ENCODE data around the gene SDK1. TPM values are rescaled to one million over a fixed set of nuclear protein-coding genes. Genes with fewer than 3 reads are reported as not detected.
"Not testable (repeated sequence)": the region's sequence is repeated elsewhere in the genome, so short reads cannot be mapped to it uniquely, and the experiment has no call there.

The SDK1 gene
- total and polyA plus RNA-seq, 8 donors = 1.6 to 11.2 (median 6.6) TPM

DNA sequence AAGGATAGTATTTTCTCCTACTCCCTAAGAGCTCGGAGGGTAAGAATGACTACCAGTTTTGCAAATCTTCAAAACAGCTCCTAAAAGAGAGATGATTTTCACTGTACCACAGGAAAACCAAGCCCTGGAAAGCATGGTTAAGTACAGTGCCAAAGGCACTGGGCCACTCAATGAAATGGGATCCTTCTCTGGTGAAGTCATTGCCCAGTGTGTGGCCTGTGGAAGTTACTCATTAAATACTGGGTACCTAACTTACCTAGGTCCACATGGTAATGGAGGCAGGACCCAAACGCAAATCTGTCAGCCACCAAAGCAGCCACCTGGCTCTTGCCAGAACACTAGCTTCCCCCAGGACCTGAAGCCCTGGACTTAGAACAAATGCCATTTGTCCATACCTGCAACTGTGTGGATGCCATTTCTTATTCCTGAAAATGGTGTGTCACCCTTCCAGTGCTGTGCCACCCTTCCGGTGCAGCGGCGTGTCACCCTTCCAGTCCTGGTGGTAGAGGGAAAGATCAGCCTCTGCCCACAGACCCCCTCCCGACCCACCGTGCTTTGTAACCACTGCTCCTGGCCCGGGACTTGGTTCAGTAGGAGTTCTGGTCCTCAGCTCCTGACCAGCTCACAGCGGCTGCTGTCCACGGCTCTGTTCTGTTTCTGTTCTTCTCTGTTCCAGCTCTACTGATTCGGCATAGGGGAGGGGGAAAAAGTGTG lies 659.2 kb downstream of the SDK1 start:
- WGBS, 5 donors = 89 to 93% (median 90%) methylated on average over 11 of the region's 11 CpGs

DNA sequence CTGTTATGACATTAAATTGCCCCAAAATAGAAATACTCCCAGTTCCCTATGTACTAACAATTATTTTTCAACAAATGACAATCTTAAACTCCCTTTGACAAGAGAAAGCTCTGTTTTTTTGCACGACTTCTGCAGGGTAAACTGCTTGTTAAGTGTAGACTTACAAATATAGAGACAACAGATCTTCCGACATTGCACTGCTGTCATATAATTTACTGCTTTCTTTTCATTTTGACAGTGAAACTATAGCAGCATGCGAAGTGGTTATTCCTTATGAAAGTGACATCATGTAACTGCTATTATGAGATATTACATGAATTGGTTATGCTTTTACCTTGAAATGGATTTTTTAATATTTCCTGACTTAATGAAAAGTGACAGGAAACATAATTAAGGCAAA lies 659.9 kb downstream of the SDK1 start:
- peaks cover 0 to 9% (median 2%) of the 10 kb centered on the region in 4 donors for H3K4me1 ChIP-seq
- H3K36me3 ChIP-seq = peaks cover 0 to 5% (median 2%) of the 10 kb centered on the region in 4 donors
- no peak for DNase-seq
- TF ChIP-seq EP300 (IDR thresholded peaks at IDR 0.05) (no peak), POLR2AphosphoS5 (IDR thresholded peaks at IDR 0.05) (no peak), POLR2A (IDR thresholded peaks at IDR 0.05) (no peak)
- TF ChIP-seq, protein P1, sequence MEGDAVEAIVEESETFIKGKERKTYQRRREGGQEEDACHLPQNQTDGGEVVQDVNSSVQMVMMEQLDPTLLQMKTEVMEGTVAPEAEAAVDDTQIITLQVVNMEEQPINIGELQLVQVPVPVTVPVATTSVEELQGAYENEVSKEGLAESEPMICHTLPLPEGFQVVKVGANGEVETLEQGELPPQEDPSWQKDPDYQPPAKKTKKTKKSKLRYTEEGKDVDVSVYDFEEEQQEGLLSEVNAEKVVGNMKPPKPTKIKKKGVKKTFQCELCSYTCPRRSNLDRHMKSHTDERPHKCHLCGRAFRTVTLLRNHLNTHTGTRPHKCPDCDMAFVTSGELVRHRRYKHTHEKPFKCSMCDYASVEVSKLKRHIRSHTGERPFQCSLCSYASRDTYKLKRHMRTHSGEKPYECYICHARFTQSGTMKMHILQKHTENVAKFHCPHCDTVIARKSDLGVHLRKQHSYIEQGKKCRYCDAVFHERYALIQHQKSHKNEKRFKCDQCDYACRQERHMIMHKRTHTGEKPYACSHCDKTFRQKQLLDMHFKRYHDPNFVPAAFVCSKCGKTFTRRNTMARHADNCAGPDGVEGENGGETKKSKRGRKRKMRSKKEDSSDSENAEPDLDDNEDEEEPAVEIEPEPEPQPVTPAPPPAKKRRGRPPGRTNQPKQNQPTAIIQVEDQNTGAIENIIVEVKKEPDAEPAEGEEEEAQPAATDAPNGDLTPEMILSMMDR (IDR thresholded peaks at IDR 0.05) = no peak
- H3K27me3 ChIP-seq = no peaks in the 10 kb centered on the region
- no peaks in the 10 kb centered on the region for H3K9me3 ChIP-seq
- no peak overlapping the region for H3K27ac ChIP-seq
- no peak overlapping the region for H3K4me3 ChIP-seq
- intact Hi-C loops (cut with DNase I; ENCODE audit: low total_unique reads) = no loop called here
- WGBS, 5 donors = 89 to 92% (median 90%) methylated on average over 3 of the region's 3 CpGs

More for the DNA sequence above, 659.2 kb downstream of the SDK1 start:
- no peaks in the 10 kb centered on the region for H3K9me3 ChIP-seq
- no peaks in the 10 kb centered on the region for H3K27me3 ChIP-seq
- no peak overlapping the region for H3K27ac ChIP-seq
- no peak overlapping the region for H3K4me3 ChIP-seq
- peaks cover 0 to 5% (median 2%) of the 10 kb centered on the region in 4 donors for H3K36me3 ChIP-seq
- peaks cover 0 to 9% (median 2%) of the 10 kb centered on the region in 4 donors for H3K4me1 ChIP-seq
- no peak for DNase-seq
- TF ChIP-seq EP300 (IDR thresholded peaks at IDR 0.05) (no peak), POLR2AphosphoS5 (IDR thresholded peaks at IDR 0.05) (no peak), POLR2A (IDR thresholded peaks at IDR 0.05) (no peak)
- TF ChIP-seq, protein P1 (IDR thresholded peaks at IDR 0.05) = no peak
- intact Hi-C loops (cut with DNase I; ENCODE audit: low total_unique reads) = no loop called here

DNA sequence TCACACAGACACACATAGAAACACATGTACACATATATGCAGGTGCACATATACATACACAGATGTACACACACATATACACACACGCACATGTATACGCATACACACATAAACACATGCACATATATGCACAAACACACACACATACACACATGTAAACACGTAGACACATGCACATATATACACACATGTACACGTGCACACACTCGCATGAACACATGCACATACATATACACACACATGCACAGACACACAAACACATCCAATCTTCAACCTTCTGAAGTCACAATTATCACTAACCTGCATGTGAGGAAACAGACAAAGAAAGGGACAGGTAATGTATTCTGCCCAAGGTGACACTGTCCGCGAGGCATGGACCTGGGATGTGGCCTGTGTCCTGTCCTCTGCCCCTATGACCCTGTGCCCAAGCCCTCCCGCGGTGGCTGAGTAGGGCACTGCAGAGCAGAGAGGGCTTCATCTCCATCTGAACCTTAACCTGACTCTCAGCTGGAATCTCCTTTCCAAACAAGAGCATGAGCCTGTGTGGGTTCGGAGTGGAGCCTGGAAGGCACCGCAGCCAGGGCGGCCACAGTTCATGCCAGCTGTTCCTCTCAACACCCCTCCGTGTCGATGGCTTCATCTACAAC lies 660.9 kb downstream of the SDK1 start:
- DNase-seq = no peak
- Histone ChIP-seq H3K27ac (no peak overlapping the region), H3K4me1 (peaks cover 0 to 9% (median 2%) of the 10 kb centered on the region in 4 donors), H3K9me3 (no peaks in the 10 kb centered on the region), H3K36me3 (peaks cover 0 to 5% (median 2%) of the 10 kb centered on the region in 4 donors), H3K4me3 (no peak overlapping the region), H3K27me3 (no peaks in the 10 kb centered on the region)
- 95 to 98% (median 97%) methylated on average over 10 to 14 of the region's 14 CpGs for WGBS, 5 donors
- intact Hi-C loops (cut with DNase I; ENCODE audit: low total_unique reads) = no loop called here
- TF ChIP-seq POLR2A (IDR thresholded peaks at IDR 0.05) (no peak), EP300 (IDR thresholded peaks at IDR 0.05) (no peak), POLR2AphosphoS5 (IDR thresholded peaks at IDR 0.05) (no peak)
- TF ChIP-seq, protein P1 (IDR thresholded peaks at IDR 0.05) = no peak

DNA sequence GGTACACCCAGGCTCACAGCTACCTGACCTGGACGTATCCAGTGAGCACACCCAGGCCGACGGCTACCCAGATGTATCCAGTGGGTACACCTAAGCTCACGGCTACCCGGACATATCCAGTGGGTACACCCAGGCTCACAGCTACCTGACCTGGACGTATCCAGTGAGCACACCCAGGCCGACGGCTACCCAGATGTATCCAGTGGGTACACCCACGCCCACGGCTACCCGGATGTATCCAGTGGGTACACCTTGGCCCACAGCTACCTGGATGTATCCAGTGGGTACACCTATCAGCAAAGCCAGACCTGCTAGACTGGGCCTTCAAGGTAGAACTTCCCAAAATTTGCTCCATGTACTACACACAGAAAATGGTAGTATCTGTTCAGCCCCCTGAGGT lies 662.7 kb downstream of the SDK1 start:
- H3K9me3 ChIP-seq; H3K27me3 ChIP-seq; DNase-seq; intact Hi-C loops (cut with DNase I; ENCODE audit: low total_unique reads); H3K4me1 ChIP-seq; H3K4me3 ChIP-seq; H3K27ac ChIP-seq: not testable (repeated sequence)
- H3K36me3 ChIP-seq = peaks cover 0 to 15% (median 10%) of the 10 kb centered on the region in 4 donors
- WGBS, 5 donors = 90 to 100% (median 97%) methylated on average over 8 to 11 of the region's 11 CpGs
